ENCODE measurements around the gene TNFRSF17. TPM values are rescaled to one million over a fixed set of nuclear protein-coding genes. Genes with fewer than 3 reads are reported as not detected.
A peak's percentile ranks its signal among the peaks of the same experiment; 100 is the strongest.

Gene TNFRSF17
- total and polyA plus RNA-seq, 2 of the 13 experiments (the other 11 are each of a cell fraction or from before 2014, with no cell fraction given): not detected

GRCh38 chr16:11915644-11916523, 49.1 kb upstream of the TNFRSF17 start, which contains the start of gene GSPT1 (continued):
- TF ChIP-seq ZNF770 (CRISPR knock-in tag; IDR thresholded peaks at IDR 0.05) (peak; percentile 77), NPAS2 (CRISPR knock-in tag; IDR thresholded peaks at IDR 0.05; ENCODE audit: borderline replicate concordance) (no peak), ZNF776 (CRISPR knock-in tag; IDR thresholded peaks at IDR 0.05) (peak; percentile 92), ZNF784 (CRISPR knock-in tag; IDR thresholded peaks at IDR 0.05; ENCODE audit: borderline replicate concordance) (no peak; the same call in 1 of the 2 replicates), SIX1 (CRISPR knock-in tag; IDR thresholded peaks at IDR 0.05; ENCODE audit: borderline replicate concordance) (no peak), ZNF24 (IDR thresholded peaks at IDR 0.05) (0 out of 2 replicates have a peak, but pooled peaks have one; percentile 8), ZNF224 (CRISPR knock-in tag; IDR thresholded peaks at IDR 0.05) (peak; percentile 97), ZNF432 (CRISPR knock-in tag; IDR thresholded peaks at IDR 0.05; ENCODE audit: borderline replicate concordance) (no peak; the same call in 1 of the 2 replicates), POLR2AphosphoS5 (IDR thresholded peaks at IDR 0.05; ENCODE audit: low read depth, low read length) (peak; percentile 92), ZNF18 (CRISPR knock-in tag; IDR thresholded peaks at IDR 0.05; ENCODE audit: insufficient replicate concordance) (peak; percentile 87), ZNF512 (CRISPR knock-in tag; IDR thresholded peaks at IDR 0.05) (peak; percentile 78; the same call in 1 of the 2 replicates), ZNF616 (CRISPR knock-in tag; IDR thresholded peaks at IDR 0.05; ENCODE audit: low read depth) (0 out of 2 replicates have a peak, but pooled peaks have one; percentile 25), KLF16 (CRISPR knock-in tag; IDR thresholded peaks at IDR 0.05) (peak; percentile 89 to 100; a peak in 3 of 4 replicates), ZGPAT (CRISPR knock-in tag; IDR thresholded peaks at IDR 0.05) (peak; percentile 99), GTF2F1 (IDR thresholded peaks at IDR 0.05; ENCODE audit: low read length) (no peak), TAF15 (IDR thresholded peaks at IDR 0.05; ENCODE audit: low read depth, low read length, poor library complexity, severe bottlenecking) (peak; percentile 98), RAD51 (IDR thresholded peaks at IDR 0.05; ENCODE audit: borderline replicate concordance) (no peak), TCF12 (IDR thresholded peaks at IDR 0.05) (no peak), TCF12 (CRISPR knock-in tag; IDR thresholded peaks at IDR 0.05) (peak; percentile 88)

All from HepG2 (cell line).